ENCODE measurements around the gene DLX5.
"Not testable (repeated sequence)": the region's sequence is repeated elsewhere in the genome, so short reads cannot be mapped to it uniquely, and the experiment has no call there.

DLX5 gene

DNA sequence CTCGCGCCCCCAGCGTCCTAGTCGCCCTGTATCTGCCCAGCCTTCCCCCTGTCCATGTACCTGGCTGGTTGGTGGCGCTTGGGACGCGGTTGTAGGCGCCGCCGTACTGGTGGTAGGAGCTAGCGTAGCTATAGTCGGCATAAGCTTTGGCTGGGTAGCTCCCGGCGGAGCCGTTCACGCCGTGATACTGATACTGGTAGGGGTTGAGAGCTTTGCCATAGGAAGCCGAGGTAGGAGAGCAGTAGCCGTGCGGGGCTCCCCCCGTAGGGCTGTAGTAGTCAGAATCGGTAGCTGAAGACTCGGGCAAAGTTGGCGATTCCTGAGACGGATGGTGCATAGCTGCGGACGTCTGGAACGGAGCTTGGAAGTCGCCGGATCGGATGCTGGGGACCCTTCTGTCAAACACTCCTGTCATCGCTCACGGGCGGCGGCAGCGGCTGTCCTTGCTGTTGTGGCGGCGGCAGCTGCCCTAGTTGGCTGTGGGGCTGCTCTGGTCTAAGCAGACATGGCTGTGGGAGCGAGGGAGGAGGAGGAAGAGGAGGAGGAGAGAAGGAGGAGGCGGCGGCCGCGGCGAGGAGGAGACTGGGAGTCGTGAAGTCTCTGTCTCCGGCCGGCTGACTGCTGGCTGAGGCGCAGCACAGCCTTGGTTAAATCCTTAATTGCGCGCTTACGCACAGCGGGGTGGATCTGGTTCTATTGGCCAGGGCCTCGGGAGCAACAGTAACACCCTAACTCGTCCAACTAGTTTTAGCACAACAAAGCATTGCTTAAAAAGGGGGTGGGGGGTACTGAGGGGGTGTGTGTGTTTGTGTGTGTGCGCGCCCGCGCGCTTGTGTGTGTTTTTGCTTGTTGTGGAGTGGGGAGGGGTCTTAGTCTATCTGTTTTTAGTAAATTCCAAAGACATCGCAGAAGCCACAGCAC, at the start of gene DLX5:
Gene DLX5 (minus strand): TSS at position 623 of the 921 bp plus-strand sequence. CDS start 208 bp downstream, at position 415.
- peak in 9 of 51 donors; percentile 23 to 68 (median 39) for DNase-seq

DNA sequence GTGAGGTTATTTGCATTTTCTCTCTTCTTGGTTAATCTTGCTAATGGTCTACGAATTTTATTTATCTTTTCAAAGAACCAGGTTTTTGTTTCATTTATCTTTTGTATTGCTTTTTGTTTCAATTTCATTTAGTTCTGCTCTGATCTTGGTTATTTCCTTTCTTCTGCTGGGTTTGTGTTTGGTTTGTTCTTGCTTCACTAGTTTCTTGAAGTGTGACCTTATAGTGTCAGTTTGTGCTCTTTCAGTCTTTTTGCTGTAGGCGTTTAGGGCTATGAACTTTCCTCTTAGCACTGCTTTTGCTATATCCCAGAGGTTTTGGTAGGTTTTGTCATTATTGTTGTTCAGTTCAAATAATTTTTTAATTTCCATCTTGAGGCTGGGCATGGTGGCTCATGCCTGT, 47.4 kb upstream of the DLX5 start:
- DNase-seq = not testable (repeated sequence)

DNA sequence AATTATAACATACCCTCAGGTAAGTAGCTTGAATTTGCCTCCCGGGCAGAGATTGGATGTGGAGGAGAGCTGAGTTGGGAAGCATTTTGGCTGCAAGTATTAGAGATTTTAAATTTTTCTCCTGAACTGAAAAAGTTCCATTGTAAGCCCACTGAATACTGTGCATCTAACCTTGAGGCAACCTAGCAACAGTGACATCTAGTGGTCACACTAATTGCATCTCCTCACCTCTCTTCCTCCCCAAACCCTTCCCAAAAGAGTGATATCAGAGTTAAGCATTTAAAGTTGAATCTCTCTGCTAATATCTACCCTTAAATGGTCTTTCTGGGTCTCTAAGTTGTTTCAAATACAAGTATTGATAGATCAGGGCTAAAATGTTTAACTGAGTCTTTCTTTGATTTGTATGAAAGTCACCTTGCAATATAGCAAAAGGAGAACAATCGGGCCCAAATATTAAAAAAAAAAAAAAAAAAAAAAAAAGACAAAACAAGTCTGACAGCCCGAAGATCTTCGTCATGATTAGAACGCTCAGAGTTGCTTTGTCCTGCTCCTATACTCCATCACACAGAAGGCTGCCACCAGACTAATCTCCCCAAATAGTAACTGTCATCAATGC, 40.4 kb upstream of the DLX5 start:
- peak in 4 of 51 donors; percentile 0 to 13 (median 2) for DNase-seq

DNA sequence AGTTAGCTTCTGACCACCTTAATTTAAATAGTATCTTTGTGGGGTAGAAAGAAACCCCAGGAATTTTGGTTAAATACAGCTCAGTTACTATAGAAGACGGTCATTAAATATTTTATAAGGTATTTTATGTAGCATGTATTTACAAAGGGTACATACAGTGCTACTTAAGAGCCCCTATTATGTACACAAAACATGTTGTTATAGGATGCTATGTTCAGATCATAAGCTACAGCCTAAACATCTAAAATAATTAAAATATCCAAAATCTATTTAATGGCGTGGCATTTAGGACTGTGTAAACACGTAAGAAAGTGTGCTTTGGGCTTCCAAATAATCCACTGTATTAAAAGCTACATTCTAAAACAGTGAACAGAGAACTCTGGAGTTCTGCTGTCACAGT, 39.4 kb upstream of the DLX5 start:
- DNase-seq = no peak

DNA sequence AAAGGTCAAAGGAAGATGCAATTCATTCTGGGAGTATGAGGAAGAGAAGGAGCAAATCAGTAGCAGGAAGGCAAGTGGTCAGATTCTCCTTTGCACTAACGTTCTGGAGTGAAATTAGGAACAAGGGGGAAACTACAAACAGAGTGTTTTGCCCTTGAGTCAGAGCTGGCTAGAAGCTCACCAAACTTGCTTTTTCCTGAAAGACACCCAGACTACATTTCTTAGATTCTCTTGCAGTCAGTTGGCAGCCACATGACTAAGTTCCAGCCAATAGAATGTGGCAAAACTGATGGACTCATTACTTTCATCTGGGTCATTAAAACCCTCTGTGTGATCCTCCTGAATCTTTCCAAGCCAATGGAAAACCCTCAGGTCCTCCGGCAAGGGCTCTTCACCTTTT, 18.6 kb upstream of the DLX5 start:
- no peak for DNase-seq

DNA sequence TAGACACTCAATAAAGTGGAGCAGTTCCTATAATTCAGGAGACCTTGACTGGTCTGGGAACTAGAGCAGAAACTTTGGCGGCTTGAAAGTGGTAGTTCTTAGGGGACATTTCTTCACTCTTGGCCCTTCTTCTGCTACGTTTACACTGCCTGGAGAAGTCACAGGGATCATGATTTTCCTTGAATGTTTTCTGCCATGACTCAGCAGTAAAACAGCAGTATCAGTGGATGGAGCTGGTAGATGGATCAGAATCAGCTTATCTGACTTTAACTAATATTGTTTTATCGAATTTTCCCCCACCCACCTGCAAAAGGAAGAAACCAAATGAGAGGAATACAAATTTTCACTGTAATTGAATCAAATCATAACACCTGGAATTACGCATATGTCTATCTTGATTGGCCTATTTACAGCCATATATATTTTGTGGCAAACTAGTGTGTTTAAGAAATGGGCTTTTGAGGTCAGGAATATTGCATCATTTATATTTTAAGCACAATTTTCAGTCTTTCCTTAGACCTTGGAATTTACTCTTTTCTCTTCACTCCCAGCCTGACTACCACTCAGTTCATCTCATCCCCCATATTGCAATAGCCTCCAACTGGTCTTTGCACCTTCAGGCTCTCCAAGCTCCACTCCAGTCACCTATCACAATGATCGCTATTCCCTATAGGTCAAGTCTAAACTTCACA, 14.9 kb upstream of the DLX5 start:
- no peak for DNase-seq

DNA sequence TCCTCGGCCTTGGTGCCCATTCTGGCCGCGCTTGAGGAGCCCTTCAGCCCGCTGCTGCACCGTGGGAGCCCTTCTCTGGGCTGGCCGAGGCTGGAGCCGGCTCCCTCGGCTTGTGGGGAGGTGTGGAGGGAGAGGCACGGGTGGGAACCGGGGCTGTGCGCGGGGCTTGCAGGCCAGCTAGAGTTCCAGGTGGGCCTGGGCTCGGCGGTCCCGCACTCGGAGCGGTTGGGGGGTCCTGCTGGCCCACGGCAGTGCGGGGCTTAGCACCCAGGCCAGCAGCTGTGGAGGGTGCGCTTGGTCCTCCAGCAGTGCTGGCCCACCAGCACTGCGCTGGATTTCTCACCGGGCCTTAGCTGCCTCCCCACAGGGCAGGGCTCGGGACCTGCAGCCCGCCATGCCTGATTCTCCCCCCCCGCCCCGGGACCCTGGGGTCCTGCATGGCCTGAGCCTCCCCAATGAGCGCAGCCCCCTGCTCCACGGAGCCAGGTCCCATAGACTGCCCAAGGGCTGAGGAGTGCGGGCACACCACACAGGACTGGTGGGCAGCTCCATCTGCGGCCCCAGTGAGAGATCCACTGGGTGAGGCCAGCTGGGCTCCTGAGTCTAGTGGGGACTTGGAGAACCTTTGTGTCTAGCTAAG, 9.7 kb upstream of the DLX5 start:
- DNase-seq = not testable (repeated sequence)

DNA sequence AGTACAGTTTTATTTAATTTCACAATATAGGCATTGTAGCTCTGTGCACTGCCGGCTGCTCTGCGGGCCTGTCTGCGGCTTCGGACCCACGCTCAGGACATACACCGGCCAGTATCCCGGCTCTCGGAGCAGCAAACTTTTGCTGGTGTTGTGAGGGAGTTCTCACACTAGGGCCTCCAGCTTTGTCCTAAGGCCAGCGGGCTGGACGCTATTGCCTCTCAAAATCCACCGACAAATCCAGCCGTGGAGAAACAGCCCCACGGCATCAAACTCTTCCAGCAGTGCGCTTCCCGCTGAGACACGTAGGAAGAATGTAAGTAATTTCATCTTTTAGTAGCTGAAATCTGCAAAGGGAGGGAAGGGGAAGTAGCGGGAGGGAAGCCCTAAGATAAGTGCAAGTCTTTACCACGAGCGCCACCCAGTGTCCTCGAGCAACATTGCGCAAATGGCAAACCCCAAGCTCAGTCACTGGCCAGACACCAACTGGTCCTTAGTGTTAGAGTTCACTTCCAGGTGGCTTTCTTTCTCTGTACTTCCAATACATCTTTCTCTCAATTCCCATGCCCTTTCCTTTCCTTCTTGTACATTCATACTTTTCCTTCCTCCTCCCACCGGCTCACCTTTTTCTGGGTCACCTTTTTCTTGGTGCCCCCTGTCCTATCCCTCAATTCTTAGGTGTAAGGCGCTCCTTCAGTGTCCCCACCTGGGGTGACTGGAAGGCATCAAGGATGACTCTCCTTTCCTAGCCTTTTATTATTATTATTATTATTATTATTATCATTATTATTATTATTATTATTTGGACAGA, 3.0 kb upstream of the DLX5 start:
- DNase-seq = peak in 45 of 51 donors; percentile 9 to 87 (median 59)

DNA sequence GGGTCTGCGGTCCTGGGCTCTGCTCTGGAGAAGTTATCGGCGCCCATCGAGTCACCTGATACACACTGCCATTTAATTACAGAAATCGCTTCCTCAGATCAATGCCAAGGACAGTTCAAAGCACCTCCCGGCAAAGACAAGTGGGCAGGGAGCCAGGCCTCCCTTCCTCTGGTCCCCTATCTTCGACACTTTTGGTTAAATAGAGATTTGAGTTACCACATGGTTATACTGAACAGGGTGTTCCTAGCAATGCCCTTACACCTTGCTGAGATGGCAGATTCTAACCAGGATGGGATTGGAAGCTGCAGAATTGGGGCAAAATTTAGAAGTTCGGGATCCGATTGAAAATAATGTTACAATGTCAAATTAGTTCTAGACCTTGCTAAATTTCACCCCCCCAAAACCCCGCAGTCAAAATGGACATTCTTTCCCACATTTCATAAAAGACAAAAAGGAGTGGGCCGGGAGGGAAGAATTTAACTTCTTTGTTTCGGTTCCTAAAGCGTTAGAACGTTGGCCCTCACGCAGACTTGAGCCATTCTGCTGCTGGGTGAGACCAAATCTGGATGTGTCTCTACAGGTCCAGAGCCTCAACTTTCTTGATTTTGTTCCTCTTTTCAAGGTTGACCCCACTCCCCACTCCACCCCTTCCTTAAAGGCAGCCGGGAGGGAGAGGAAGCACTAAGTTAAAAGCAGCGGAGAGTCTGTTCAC, 2.2 kb upstream of the DLX5 start:
- no peak for DNase-seq

DNA sequence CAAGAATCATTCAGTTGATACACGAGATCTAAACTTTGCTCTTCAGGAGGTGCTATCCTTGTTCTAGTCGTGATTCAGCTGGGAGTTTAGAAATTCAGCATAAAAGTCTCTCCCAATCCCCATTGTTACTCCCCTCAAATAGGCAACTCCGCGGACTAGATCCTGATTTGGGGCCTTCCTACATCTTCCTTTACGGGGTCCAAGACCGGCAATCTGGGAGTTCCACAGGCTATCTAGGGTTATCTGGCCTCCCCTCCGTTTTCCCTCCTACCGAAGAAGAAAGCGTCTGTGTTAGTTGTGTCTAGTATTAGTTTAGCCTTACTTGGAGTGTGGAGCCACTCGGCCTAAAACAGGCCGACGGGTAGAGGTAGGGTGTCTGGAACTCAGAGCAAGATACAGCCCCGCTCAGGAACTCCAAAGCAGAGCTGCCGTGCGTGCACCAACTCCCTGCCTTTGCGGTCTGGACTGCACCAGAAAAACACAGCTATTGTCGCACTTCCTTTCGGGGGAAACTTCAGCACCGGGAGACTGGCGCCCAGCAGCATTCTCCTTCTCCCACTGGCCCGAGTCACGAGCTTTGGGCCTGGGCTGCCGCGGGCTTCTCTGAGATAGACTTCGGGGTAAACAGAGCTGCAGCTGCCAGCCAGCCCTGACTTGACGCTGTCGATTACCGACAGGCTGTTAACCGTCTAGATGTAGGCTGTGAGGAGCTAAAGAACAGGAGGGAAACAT, 1.5 kb upstream of the DLX5 start:
- DNase-seq = peak in 8 of 51 donors; percentile 11 to 44 (median 22)

DNA sequence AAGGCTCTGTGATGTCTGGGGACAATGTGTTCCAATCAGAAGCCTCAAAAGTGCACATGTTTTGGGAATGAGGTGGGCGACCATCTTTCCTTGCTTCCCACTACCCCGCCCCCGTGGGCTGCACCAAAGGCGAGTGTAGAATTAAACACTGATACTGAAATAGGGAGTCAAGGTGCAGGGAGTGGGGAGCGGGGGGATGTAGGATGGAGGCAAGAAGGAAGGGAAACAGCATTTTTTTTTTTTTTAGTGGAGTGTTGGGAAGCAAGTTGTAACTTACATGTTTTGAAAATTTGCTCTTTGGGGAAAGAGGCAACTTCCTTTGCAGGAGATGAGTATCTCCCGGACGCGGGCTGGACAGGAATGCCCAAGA, 484 bp upstream of the DLX5 start:
- DNase-seq = no peak

DNA sequence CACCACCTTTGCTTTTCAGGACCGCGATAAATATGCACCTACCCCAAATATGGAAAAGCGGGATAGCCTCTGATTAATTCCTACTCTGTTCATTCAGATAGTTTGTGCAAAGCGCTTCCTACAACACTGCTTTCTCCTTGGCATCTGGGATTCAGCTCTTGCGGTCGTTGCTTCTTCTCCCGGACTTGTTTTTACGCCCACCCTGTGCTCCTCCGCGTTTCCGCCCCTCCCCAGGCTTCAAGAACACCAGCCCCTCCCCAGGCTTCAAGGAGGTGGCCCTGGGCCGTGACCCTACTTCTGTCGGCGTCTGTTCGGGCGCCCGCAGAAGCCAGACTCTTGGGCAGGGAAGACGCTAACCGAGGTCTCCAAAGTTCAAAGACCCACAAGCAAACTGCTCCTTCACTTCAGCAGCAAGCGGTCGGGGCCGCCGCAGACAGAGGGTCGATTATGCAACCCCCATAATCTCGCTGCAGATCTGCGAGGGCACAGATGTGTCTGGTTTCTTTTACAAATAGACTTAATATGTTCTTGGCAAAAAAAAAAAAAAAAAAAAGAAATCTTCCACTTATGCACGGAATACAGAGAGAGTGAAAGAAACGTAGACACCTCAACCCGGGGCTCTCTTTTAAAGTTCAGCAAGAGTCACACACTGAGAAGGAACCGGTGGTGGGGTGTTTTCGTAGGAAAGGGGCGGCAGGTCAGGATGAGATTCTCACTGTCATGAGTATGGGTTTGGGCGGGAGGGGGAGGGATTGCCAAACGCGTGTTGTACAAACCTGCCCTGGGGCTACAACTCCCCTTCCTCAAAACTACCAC, 1.9 kb downstream of the DLX5 start:
- DNase-seq = no peak

DNA sequence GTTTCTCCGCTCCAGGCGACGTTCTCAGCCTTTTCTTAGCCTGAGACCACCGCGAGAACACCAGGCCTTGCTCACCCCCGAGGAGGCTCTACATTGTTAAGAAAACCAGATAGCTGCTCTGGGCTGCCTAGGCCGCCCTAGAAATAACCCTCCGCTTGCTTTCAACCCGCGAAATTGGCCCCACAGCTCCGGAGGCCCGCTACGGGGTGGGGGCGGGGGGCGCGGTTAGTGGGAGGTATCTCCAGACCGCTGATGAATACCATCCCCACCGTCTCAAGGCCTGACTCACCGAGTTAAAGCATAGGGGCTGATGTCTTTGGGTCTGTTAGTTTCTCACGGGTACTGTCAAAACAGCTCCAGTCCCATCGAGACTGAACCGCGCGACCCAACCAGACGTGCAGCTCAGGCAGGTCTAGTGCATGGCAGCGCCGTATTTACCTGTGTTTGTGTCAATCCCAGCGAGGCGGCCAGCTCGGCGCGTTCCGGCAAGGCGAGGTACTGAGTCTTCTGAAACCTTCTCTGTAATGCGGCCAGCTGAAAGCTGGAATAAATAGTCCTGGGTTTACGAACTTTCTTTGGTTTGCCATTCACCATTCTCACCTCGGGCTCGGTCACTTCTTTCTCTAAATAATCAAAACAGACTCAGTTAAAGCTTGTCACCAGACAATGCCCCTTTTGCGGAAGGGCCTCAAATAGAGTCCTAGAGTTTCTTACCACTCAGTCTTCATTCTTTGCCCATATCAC, 2.7 kb downstream of the DLX5 start:
- DNase-seq = no peak

DNA sequence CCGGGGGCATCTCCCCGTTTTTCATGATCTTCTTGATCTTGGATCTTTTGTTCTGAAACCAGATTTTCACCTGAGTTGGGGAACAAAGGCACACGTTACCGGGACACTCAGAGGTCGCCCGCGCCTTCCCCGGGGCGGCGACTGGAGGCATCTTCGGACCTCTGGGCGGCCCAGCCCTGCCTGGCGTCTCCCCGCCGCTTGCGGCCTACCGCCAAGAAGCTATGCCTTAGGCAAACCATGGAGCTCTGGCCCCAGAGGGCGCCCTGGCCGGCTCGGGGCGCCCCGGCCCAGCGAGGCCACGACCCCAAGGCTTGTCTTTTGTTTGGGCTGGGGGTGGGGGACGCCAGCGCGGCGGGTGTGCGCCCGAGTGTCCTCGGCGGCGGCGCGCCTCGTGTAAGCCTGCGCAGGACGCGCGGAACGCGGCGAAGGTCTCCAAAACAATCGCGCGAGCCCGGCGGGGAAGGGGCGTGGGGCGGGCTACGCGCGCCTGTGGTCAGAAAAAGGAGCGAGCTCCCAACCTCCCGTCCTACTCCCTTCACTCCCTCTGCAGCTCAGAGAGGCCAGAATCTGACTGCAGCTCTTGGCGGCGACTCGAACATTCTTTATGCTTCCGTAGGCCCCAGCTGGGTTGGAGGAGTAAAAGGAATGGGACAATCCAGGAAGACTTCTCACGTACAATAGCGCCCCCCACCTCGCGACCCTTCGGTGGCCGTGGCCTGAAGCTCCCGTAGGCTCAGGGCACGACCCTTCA, 3.5 kb downstream of the DLX5 start:
- no peak for DNase-seq

DNA sequence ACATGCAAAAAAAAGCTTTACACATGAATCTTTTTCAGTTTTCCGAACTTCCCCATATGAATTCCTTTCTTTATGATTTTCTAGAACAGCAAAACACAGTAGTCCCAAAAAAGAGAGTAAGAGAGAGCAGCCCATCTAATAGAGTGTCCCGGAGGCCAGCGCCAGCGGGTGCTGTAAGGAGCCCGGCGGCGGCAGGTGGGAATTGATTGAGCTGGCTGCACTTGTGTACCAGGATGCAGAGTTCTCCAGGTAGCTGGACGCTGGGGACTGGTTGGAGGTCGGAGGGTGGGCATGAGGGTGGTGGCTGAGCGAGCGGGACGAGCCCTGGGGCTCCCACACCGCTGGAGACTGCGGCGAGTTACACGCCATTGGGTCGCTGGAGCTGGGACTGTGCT, 4.0 kb downstream of the DLX5 start:
- no peak for DNase-seq

DNA sequence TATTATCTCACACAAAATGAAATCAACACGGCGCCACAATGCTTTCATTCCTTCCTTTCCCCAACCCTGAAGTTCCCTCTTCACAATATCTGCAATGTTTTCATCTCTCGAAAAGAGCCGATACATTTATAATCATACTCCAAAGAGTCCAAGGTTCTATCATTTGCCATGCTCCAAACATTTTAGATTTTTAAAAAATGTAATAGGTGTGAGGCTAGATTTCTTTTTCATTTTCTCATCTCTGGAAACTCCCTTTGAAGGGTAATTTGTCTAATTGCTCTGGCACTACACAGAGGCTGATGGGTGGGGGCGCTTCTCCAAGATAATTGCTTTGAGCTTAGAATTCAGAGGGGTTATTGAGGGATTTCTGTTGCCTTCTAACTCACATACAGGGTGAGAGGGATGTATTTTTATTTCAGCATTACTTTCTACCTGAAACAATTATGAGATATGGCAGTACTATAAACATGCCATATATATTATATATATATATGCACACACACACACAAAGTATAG, 4.9 kb downstream of the DLX5 start:
- no peak for DNase-seq
